Cardiac muscle cell (in vitro differentiated cells and primary cell): ENCODE results near the gene SETBP1. TPM values are rescaled to one million over a fixed set of nuclear protein-coding genes. Genes with fewer than 3 reads are reported as not detected.

Experiments
- DNase-seq, 2 donors: peaks; one replicate each; pipeline versions ENCODE4 v3.0.0 to v3.0.0-alpha.2; 2010 to 2017; ENCODE audit warnings: low read depth in 1 of 2, low spot score in 1 of 2
- H3K27ac ChIP-seq: fragments of 200-600 bp; sonication (generic); 2 replicates; pipeline ENCODE4 v1.5.1; 2016
- H3K27me3 ChIP-seq: fragments of 200-600 bp; sonication (generic); 2 replicates; pipeline ENCODE4 v1.6.0; 2016; ENCODE audit warnings: control low read depth
- H3K36me3 ChIP-seq: fragments of 200-600 bp; sonication (generic); 2 replicates; pipeline ENCODE4 v1.5.1; 2016; ENCODE audit warnings: control low read depth
- H3K4me1 ChIP-seq: fragments of 200-600 bp; sonication (generic); 2 replicates; pipeline ENCODE4 v1.8.1; 2017; ENCODE audit warnings: low read depth, mild to moderate bottlenecking, mixed run types
- H3K4me3 ChIP-seq: fragments of 200-600 bp; sonication (generic); 2 replicates; pipeline ENCODE4 v1.5.1; 2016; ENCODE audit warnings: mild to moderate bottlenecking
- H3K9me3 ChIP-seq: fragments of 200-600 bp; sonication (generic); 2 replicates; pipeline ENCODE4 v1.5.1; 2017; ENCODE audit warnings: low read depth, mild to moderate bottlenecking, control low read depth
- CTCF ChIP-seq: IDR thresholded peaks from 2 replicates; pipeline ENCODE4 v1.5.1; 2012; ENCODE audit warnings: low read depth, mild to moderate bottlenecking, low read length
- polyA plus RNA-seq: library from polyadenylated mRNA; unstranded; fragments of >200 nt; fragmentation: Nextera tagmentation; extraction: Ambion mirVana; gene quantifications from 2 replicates; pipeline ENCODE4 v1.2.1, GENCODE V29; 2016
- total RNA-seq: library from RNA; depleted of rRNA; stranded (reverse); fragments of >200 nt; gene quantifications from 2 replicates; pipeline ENCODE4 v1.2.3, GENCODE V29; 2016

SETBP1 gene
- total and polyA plus RNA-seq, 2 experiments from 2014 or later: 6.3 to 30.6 TPM

GRCh38 chr18:44727291-44727690, 46.6 kb downstream of the SETBP1 start:
- Histone ChIP-seq H3K4me3 (no peak overlapping the region), H3K36me3 (no peaks in the 10 kb centered on the region), H3K4me1 (peaks cover 50% of the 10 kb centered on the region), H3K9me3 (no peaks in the 10 kb centered on the region), H3K27me3 (no peaks in the 10 kb centered on the region), H3K27ac (no peak overlapping the region)
- no peak for TF ChIP-seq CTCF
- no peak for DNase-seq

GRCh38 chr18:44729631-44730101, 49.0 kb downstream of the SETBP1 start:
- Histone ChIP-seq H3K9me3 (no peaks in the 10 kb centered on the region), H3K4me3 (no peak overlapping the region), H3K27ac (no peak overlapping the region), H3K36me3 (no peaks in the 10 kb centered on the region), H3K27me3 (no peaks in the 10 kb centered on the region), H3K4me1 (peaks cover 41% of the 10 kb centered on the region)
- no peak for TF ChIP-seq CTCF
- DNase-seq: peak in 1 of 2 donors; percentile 60

- H3K9me3 ChIP-seq: no peaks in the 10 kb centered on the region
- H3K4me1 ChIP-seq: peaks cover 28% of the 10 kb centered on the region
- no peak overlapping the region for H3K4me3 ChIP-seq
- no peaks in the 10 kb centered on the region for H3K27me3 ChIP-seq
- no peak for DNase-seq
- H3K27ac ChIP-seq: no peak overlapping the region
- no peak for TF ChIP-seq CTCF
- H3K36me3 ChIP-seq: no peaks in the 10 kb centered on the region
Observed at GRCh38 chr18:44730803-44731529, 50.3 kb downstream of the SETBP1 start.

GRCh38 chr18:44731530-44732237, 51.0 kb downstream of the SETBP1 start:
- no peaks in the 10 kb centered on the region for H3K27me3 ChIP-seq
- H3K36me3 ChIP-seq: no peaks in the 10 kb centered on the region
- H3K9me3 ChIP-seq: no peaks in the 10 kb centered on the region
- no peak overlapping the region for H3K27ac ChIP-seq
- H3K4me1 ChIP-seq: peaks cover 27% of the 10 kb centered on the region
- TF ChIP-seq CTCF: no peak
- H3K4me3 ChIP-seq: no peak overlapping the region
- DNase-seq: no peak

- Histone ChIP-seq H3K9me3 (no peaks in the 10 kb centered on the region), H3K27ac (no peak overlapping the region), H3K4me3 (no peak overlapping the region)
Observed at GRCh38 chr18:44732238-44732563, 51.5 kb downstream of the SETBP1 start.

More at GRCh38 chr18:44732238-44732563, 51.5 kb downstream of the SETBP1 start:
- Histone ChIP-seq H3K4me1 (peaks cover 31% of the 10 kb centered on the region), H3K27me3 (no peaks in the 10 kb centered on the region), H3K36me3 (no peaks in the 10 kb centered on the region)
- DNase-seq: no peak
- no peak for TF ChIP-seq CTCF
